Esophagus (tissue), 2 donors: ENCODE results near the gene ITGBL1. TPM values are rescaled to one million over a fixed set of nuclear protein-coding genes. Genes with fewer than 3 reads are reported as not detected.

Experiments used
- H3K27ac ChIP-seq, 2 donors: one replicate each; pipeline ENCODE4 v1.5.1; 2013; ENCODE audit warnings: low read depth in 2 of 2, mild to moderate bottlenecking in 2 of 2, inconsistent platforms in 1 of 2, low read length in 1 of 2, moderate library complexity in 1 of 2
- H3K27me3 ChIP-seq, 2 donors: one replicate each; pipeline ENCODE4 v1.6.1; 2013; ENCODE audit warnings: low read length in 2 of 2, control low read depth in 1 of 2, mild to moderate bottlenecking in 1 of 2; ENCODE audit not compliant: insufficient read depth in 2 of 2, control insufficient read depth in 1 of 2
- H3K36me3 ChIP-seq, 2 donors: one replicate each; pipeline ENCODE4 v1.6.1; 2013; ENCODE audit warnings: low read length in 1 of 2; ENCODE audit not compliant: control insufficient read depth in 2 of 2, insufficient read depth in 2 of 2
- H3K4me1 ChIP-seq, 2 donors: one replicate each; pipeline ENCODE4 v1.6.1; 2013; ENCODE audit warnings: low read length in 1 of 2; ENCODE audit not compliant: control insufficient read depth in 2 of 2, insufficient read depth in 2 of 2
- H3K4me3 ChIP-seq, 2 donors: one replicate each; pipeline ENCODE4 v1.5.1; 2013; ENCODE audit warnings: low read length in 2 of 2, mild to moderate bottlenecking in 2 of 2, low read depth in 1 of 2, moderate library complexity in 1 of 2
- H3K9me3 ChIP-seq, 2 donors: one replicate each; pipeline ENCODE4 v1.6.1; 2013; ENCODE audit warnings: mild to moderate bottlenecking in 2 of 2, low read depth in 1 of 2, low read length in 1 of 2, moderate library complexity in 1 of 2; ENCODE audit not compliant: control insufficient read depth in 2 of 2, insufficient read depth in 1 of 2
- WGBS, 2 donors: extraction: QIAGEN DNeasy Blood & Tissue Kit; methylation state at CpG; one replicate each; pipeline ENCODE4 v1.1.7; 2013; 5-methylcytosine and 5-hydroxymethylcytosine counted together
- polyA plus RNA-seq, 2 donors: library from polyadenylated mRNA; stranded (reverse); fragments of 200-250 nt; gene quantifications; one replicate each; pipeline ENCODE4 v1.2.3, GENCODE V29; 2013
- donor health status: healthy with polysubstance abuse.
- donor health status: Bipolar disorder and iron deficiency.

ITGBL1 gene
- polyA plus RNA-seq, 2 donors: 0.96 to 1.0 TPM

DNA sequence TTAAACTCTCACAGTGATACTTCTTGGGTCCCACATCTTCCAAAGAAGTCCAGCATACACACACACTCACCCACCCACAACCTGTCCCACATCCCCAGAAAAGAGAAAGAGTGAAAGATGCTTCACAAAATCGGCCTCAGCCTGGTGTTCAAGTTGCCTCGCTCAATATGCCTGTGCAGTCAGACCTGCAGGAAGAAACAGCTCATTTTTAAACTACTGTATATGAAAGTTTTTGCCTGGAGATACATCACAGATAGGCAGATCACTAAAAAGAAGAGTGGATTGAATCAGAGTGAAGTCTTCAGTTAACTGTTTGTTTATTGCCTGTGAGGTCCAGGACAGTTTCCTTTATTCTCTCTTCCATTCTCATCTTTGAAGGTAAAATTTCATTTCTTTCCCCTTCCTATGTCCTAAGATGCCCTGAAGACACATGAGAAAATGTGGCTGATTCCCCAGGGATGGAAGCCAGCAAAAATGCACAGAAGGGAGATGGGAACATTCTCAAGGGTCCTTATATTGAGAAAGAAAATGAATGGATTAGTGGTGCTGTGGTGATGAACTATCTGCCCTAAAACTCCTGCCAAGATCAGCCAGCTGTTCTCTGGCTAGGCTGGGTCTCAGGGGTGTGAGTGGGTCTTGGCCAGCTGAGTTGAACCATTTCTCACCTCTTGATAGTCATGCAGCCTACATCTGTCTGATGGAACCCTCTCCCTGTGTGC, 259.0 kb downstream of the ITGBL1 start:
- WGBS, 2 donors: 79 to 85% methylated on average over 2 of the region's 2 CpGs
- Histone ChIP-seq H3K4me3 (no peak overlapping the region), H3K27ac (no peak overlapping the region), H3K9me3 (no peaks in the 10 kb centered on the region), H3K36me3 (no peaks in the 10 kb centered on the region), H3K27me3 (no peaks in the 10 kb centered on the region), H3K4me1 (no peaks in the 10 kb centered on the region)

DNA sequence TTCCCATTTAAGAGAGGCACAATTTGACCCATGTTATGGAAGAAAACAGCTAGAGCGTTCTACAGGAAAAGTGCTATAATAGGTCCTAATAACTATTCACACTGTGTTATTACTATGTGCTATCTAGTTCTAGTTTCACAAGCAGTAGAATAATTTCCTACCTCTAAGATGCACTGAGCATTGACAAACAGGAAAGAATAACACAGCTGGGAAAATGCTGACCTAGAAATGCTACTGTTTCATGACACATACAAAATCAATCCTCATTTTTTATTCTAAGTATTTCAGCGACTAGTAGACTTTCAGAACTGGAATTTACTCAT, 259.5 kb downstream of the ITGBL1 start:
- Histone ChIP-seq H3K27me3 (no peaks in the 10 kb centered on the region), H3K36me3 (no peaks in the 10 kb centered on the region), H3K9me3 (no peaks in the 10 kb centered on the region), H3K27ac (no peak overlapping the region), H3K4me3 (no peak overlapping the region), H3K4me1 (no peaks in the 10 kb centered on the region)
- WGBS, 2 donors: 79 to 85% methylated on average over 2 of the region's 2 CpGs

DNA sequence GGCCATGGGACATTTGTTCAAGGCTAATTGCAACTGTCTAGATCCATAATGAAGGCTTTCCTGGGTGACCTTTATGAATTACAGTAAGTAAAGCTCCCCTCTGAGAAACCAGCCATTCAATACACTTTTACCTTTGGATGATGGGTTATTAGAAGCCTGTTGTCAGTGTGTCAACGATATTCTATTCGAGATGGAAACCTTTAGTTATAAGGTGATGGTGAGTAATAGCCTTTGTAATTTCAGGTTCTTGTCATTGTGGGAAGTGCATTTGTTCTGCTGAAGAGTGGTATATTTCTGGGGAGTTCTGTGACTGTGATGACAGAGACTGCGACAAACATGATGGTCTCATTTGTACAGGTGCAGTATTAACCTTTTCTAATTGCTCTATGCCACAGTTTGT, 261.7 kb downstream of the ITGBL1 start:
- no peaks in the 10 kb centered on the region for H3K36me3 ChIP-seq
- no peak overlapping the region for H3K27ac ChIP-seq
- H3K4me1 ChIP-seq: no peaks in the 10 kb centered on the region
- no peaks in the 10 kb centered on the region for H3K27me3 ChIP-seq
- no peak overlapping the region for H3K4me3 ChIP-seq
- 91 to 93% methylated on average over 3 of the region's 3 CpGs for WGBS, 2 donors
- H3K9me3 ChIP-seq: no peaks in the 10 kb centered on the region

DNA sequence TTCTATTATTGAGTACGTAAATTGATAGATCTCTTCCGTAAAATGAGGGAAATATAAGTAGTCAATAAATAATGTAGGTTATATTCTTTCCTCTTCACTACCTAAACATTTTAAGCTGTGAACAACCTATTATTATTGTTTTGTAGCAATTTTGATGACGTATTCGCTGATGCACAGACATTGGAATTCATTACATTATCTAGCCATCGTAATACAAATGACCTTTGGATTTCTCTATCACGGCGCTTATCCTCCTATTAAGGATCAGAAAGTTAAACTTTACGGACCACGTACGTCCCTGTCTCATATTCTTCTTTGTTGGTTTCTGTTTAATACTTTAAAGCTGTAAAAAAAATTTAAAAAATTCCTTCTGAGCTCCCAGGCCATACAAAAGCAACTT, 264.9 kb downstream of the ITGBL1 start:
- H3K4me1 ChIP-seq: no peaks in the 10 kb centered on the region
- no peaks in the 10 kb centered on the region for H3K9me3 ChIP-seq
- no peak overlapping the region for H3K4me3 ChIP-seq
- H3K27me3 ChIP-seq: no peaks in the 10 kb centered on the region
- WGBS, 2 donors: 88 to 92% methylated on average over 10 of the region's 10 CpGs
- no peak overlapping the region for H3K27ac ChIP-seq
- H3K36me3 ChIP-seq: no peaks in the 10 kb centered on the region

- Histone ChIP-seq H3K4me1 (no peaks in the 10 kb centered on the region), H3K36me3 (no peaks in the 10 kb centered on the region), H3K27ac (no peak overlapping the region), H3K27me3 (no peaks in the 10 kb centered on the region), H3K4me3 (no peak overlapping the region), H3K9me3 (no peaks in the 10 kb centered on the region)
- 67 to 70% methylated on average over 3 of the region's 3 CpGs for WGBS, 2 donors
Observed at GRCh38 chr13:101718496-101718895, 266.0 kb downstream of the ITGBL1 start.

DNA sequence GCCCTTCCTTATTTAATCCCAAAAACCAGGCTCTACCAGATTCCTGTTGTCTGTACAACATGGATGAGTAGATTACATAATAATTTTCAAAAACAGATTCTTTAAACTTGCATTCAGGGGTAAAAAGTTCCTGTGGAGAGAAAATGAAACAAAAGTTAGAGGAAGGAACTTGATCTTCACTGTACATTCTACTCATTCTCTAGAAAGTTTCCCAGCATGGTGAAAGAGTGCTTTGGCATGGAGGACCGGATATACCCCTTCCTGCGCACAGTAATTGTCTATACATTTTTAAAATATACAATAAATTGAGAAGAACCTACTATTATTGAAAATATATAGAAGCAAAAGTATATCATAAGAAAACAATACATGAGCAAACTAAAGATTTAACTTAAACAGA, 274.2 kb downstream of the ITGBL1 start:
- 76 to 85% methylated on average over 2 of the region's 2 CpGs for WGBS, 2 donors
- H3K27me3 ChIP-seq: no peaks in the 10 kb centered on the region
- H3K36me3 ChIP-seq: no peaks in the 10 kb centered on the region
- no peak overlapping the region for H3K27ac ChIP-seq
- H3K4me3 ChIP-seq: no peak overlapping the region
- no peaks in the 10 kb centered on the region for H3K9me3 ChIP-seq
- no peaks in the 10 kb centered on the region for H3K4me1 ChIP-seq

GRCh38 chr13:101727118-101727517, 274.6 kb downstream of the ITGBL1 start:
- Histone ChIP-seq H3K27me3 (no peaks in the 10 kb centered on the region), H3K9me3 (no peaks in the 10 kb centered on the region), H3K27ac (no peak overlapping the region), H3K4me3 (no peak overlapping the region), H3K4me1 (no peaks in the 10 kb centered on the region), H3K36me3 (no peaks in the 10 kb centered on the region)
- 35 to 39% methylated on average over 1 of the region's 1 CpG for WGBS, 2 donors

- no peaks in the 10 kb centered on the region for H3K27me3 ChIP-seq
- no peaks in the 10 kb centered on the region for H3K9me3 ChIP-seq
- no peaks in the 10 kb centered on the region for H3K4me1 ChIP-seq
- H3K27ac ChIP-seq: no peak overlapping the region
- H3K36me3 ChIP-seq: no peaks in the 10 kb centered on the region
- H3K4me3 ChIP-seq: no peak overlapping the region
Observed at GRCh38 chr13:101728021-101728420, 275.5 kb downstream of the ITGBL1 start.

DNA sequence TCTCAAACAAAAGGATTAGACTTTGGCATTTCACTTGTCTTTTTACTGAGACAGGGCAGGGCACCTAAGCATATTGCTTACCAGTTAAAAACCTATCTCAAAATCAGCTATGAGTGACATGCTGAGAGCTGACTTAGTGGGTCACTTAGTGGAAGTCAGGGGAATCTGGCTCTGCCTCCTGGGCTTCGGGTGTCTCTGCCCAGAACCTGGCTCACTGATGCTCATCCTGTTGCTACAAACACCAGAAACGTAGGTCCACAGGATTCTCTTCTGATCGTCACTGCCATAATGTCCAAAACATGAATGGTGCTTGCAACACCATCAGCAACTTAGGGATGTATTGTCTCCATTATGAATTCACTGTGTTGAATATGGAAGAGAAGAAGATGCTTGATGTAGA, 276.1 kb downstream of the ITGBL1 start:
- H3K4me1 ChIP-seq: no peaks in the 10 kb centered on the region
- H3K36me3 ChIP-seq: no peaks in the 10 kb centered on the region
- H3K9me3 ChIP-seq: no peaks in the 10 kb centered on the region
- H3K27ac ChIP-seq: no peak overlapping the region
- 71 to 83% methylated on average over 3 of the region's 3 CpGs for WGBS, 2 donors
- H3K4me3 ChIP-seq: no peak overlapping the region
- H3K27me3 ChIP-seq: no peaks in the 10 kb centered on the region

- no peaks in the 10 kb centered on the region for H3K27me3 ChIP-seq
- WGBS, 2 donors: 82 to 83% methylated on average over 3 of the region's 3 CpGs
- H3K36me3 ChIP-seq: no peaks in the 10 kb centered on the region
- H3K4me3 ChIP-seq: no peak overlapping the region
- H3K27ac ChIP-seq: no peak overlapping the region
- H3K9me3 ChIP-seq: no peaks in the 10 kb centered on the region
- H3K4me1 ChIP-seq: no peaks in the 10 kb centered on the region
Observed at GRCh38 chr13:101730420-101731000, 278.0 kb downstream of the ITGBL1 start.
